HepG2 (cell line): ENCODE results near the gene PTPRD. TPM values are rescaled to one million over a fixed set of nuclear protein-coding genes. Genes with fewer than 3 reads are reported as not detected.

Source experiments
- ATAC-seq: fragments of 200-7000 bp; cut with Tn5 transposase; 3 replicates; pipeline ENCODE4 v1.9.1; 2020; ENCODE audit warnings: mild to moderate bottlenecking, moderate library complexity
- BruUV-seq: library from RNA; stranded (reverse); fragments of 400-500 nt; replicated peaks from 2 replicates; lab custom pipeline; 2021; lab: Mats Ljungman, UMichigan
- CTCF ChIA-PET: fragments of 300-600 bp; formaldehyde crosslinking; extraction: SDS; loops from one replicate; lab custom pipeline; 2021; ENCODE audit warnings: low total read pairs, inconsistent platforms, low intra/inter-chr PET ratio; lab: Yijun Ruan, JAX
- POLR2A ChIA-PET: fragments of 350-600 bp; sonication (Branson Sonifier 250); formaldehyde crosslinking; loops from one replicate; lab custom pipeline; 2020; ENCODE audit warnings: antibody characterized with exemption, inconsistent platforms; lab: Yijun Ruan, JAX
- DNase-seq: peaks from one replicate; pipeline ENCODE4 v3.0.0-alpha.2; 2015; ENCODE audit warnings: low spot score
- FAIRE-seq: peaks from 3 replicates; lab custom pipeline; 2011; peaks lifted over from hg19 to GRCh38; lab: Jason Lieb, UNC
- H2AFZ ChIP-seq: one replicate; pipeline ENCODE4 v1.6.1; 2011; ENCODE audit warnings: low read length, inconsistent platforms
- H3K27ac ChIP-seq: fragments of 300-600 bp; 3 replicates; pipeline ENCODE4 v1.8.0; 2011; ENCODE audit warnings: mixed run types, mild to moderate bottlenecking, mixed read lengths, low read length, inconsistent platforms; ENCODE audit not compliant: insufficient read depth; ENCODE audit errors: extremely low read length
- H3K27me3 ChIP-seq, 2 experiments: fragments of 200-600 bp in 1 of 2; 2 replicates in 1 of 2; 3 replicates in 1 of 2; pipeline versions ENCODE4 v1.6.0 to v1.8.0; 2011; ENCODE audit warnings: low read length in 2 of 2, mild to moderate bottlenecking in 2 of 2, moderate library complexity in 2 of 2, inconsistent platforms in 1 of 2; ENCODE audit not compliant: insufficient read depth in 2 of 2, control insufficient read depth in 1 of 2
- H3K36me3 ChIP-seq, 2 experiments: fragments of 200-600 bp in 1 of 2; replicated peaks in 1 of 2; 2 replicates in 1 of 2; 3 replicates in 1 of 2; pipeline versions ENCODE4 v1.5.1 to v1.8.0; 2011; ENCODE audit warnings: low read length in 2 of 2, inconsistent platforms in 1 of 2; ENCODE audit not compliant: insufficient read depth in 2 of 2, control insufficient read depth in 1 of 2
- H3K4me1 ChIP-seq: 2 replicates; pipeline ENCODE4 v1.5.1; 2012; ENCODE audit warnings: low read length, inconsistent platforms; ENCODE audit not compliant: insufficient read depth
- H3K4me2 ChIP-seq: 2 replicates; pipeline ENCODE4 v1.6.0; 2011; ENCODE audit warnings: low read depth, low read length, inconsistent platforms
- H3K4me3 ChIP-seq, 3 experiments: fragments of 200-600 bp in 1 of 3; sonication (generic), shearing (Covaris generic) in 1 of 3; replicated peaks in 1 of 3; 2 replicates each; pipeline ENCODE4 v1.5.1; 2011 to 2016; ENCODE audit warnings: low read length in 3 of 3, inconsistent platforms in 2 of 3, low read depth in 2 of 3, mild to moderate bottlenecking in 2 of 3, control low read depth in 1 of 3, mixed read lengths in 1 of 3; ENCODE audit not compliant: insufficient read depth in 1 of 3
- H3K79me2 ChIP-seq: one replicate; pipeline ENCODE4 v1.6.1; 2011; ENCODE audit warnings: low read length, inconsistent platforms; ENCODE audit not compliant: insufficient read depth
- H3K9ac ChIP-seq: 2 replicates; pipeline ENCODE4 v1.6.0; 2011; ENCODE audit warnings: mild to moderate bottlenecking, low read depth, low read length, inconsistent platforms; ENCODE audit not compliant: insufficient read depth
- H3K9me3 ChIP-seq: 2 replicates; pipeline ENCODE4 v1.5.1; 2012; ENCODE audit warnings: mild to moderate bottlenecking, low read length
- H4K20me1 ChIP-seq: 2 replicates; pipeline ENCODE4 v1.6.0; 2011; ENCODE audit warnings: inconsistent platforms, mild to moderate bottlenecking, low read length, moderate library complexity; ENCODE audit not compliant: insufficient read depth
- ATF1 ChIP-seq: IDR thresholded peaks from 2 replicates; pipeline ENCODE4 v1.6.1; 2016; ENCODE audit warnings: mild to moderate bottlenecking, control low read depth
- ELF4 ChIP-seq: sonication (generic); formaldehyde crosslinking; IDR thresholded peaks from 2 replicates; pipeline ENCODE4 v1.5.0; 2020; ENCODE audit warnings: missing genetic modification reagents, mild to moderate bottlenecking, moderate library complexity, borderline replicate concordance
- GPN1 ChIP-seq: sonication (generic); formaldehyde crosslinking; IDR thresholded peaks from 2 replicates; pipeline ENCODE4 v1.5.1; 2020; ENCODE audit warnings: missing genetic modification reagents, borderline replicate concordance
- RAD51 ChIP-seq: fragments of 450-650 bp; IDR thresholded peaks from 2 replicates; pipeline ENCODE4 v1.6.1; 2016; ENCODE audit warnings: borderline replicate concordance
- TP53 ChIP-seq: sonication (generic); formaldehyde crosslinking; conservative IDR thresholded peaks from 2 replicates; pipeline ENCODE4 v1.4.0; 2020; ENCODE audit warnings: missing genetic modification reagents
- ZNF24 ChIP-seq: fragments of 450-650 bp; IDR thresholded peaks from 2 replicates; pipeline ENCODE4 v1.6.1; 2017; ENCODE audit warnings: antibody characterized with exemption, mild to moderate bottlenecking
- ZNF530 ChIP-seq: sonication (generic); formaldehyde crosslinking; IDR thresholded peaks from 2 replicates; pipeline ENCODE4 v1.5.0; 2020; ENCODE audit warnings: low read depth, mild to moderate bottlenecking, missing genetic modification reagents
- ZNF557 ChIP-seq: sonication (generic); formaldehyde crosslinking; IDR thresholded peaks from 2 replicates; pipeline ENCODE4 v1.4.0; 2020; ENCODE audit warnings: missing genetic modification reagents
- ZNF674 ChIP-seq: sonication (generic); formaldehyde crosslinking; IDR thresholded peaks from 2 replicates; pipeline ENCODE4 v1.5.0; 2020; ENCODE audit warnings: low read depth, mild to moderate bottlenecking, missing genetic modification reagents
- ZNF761 ChIP-seq: sonication (generic); formaldehyde crosslinking; conservative IDR thresholded peaks from 2 replicates; pipeline ENCODE4 v1.4.0; 2020; ENCODE audit warnings: mild to moderate bottlenecking, missing genetic modification reagents
- ZNF792 ChIP-seq: IDR thresholded peaks from 2 replicates; pipeline ENCODE4 v1.6.1; 2016
- WGBS: methylation state at CpG from one replicate; pipeline ENCODE4 v1.1.6; 2017; ENCODE audit warnings: low lambda C conversion rate; 5-methylcytosine and 5-hydroxymethylcytosine counted together
- in situ Hi-C: cut with HindIII; loops from 2 replicates; pipeline ENCODE4 v1.10.0; 2017; ENCODE audit warnings: low pct_unique_long_range_greater_than_20kb; ENCODE audit not compliant: extremely low pct_ligation_motif_present
- intact Hi-C: fragments of 100-400 bp; cut with micrococcal nuclease; formaldehyde crosslinking; loops from one replicate; pipeline ENCODE4 v1.10.0; 2022; ENCODE audit not compliant: unreplicated experiment
- polyA plus RNA-seq, 8 experiments: library from polyadenylated mRNA; depleted of rRNA in 3 of 8; stranded (reverse) in 7 of 8; unstranded in 1 of 8; fragments of >200 nt; fragmentation: Illumina TruSeq in 4 of 8; extraction: Trizol in 4 of 8; gene quantifications; 2 replicates each; pipeline versions ENCODE4 v1.2.1 to v1.2.3, GENCODE V29; 2011 to 2016; ENCODE audit warnings: low read depth in 4 of 8, missing spikeins in 1 of 8, mixed read lengths in 1 of 8; ENCODE audit not compliant: insufficient read depth in 1 of 8
- total RNA-seq, 5 experiments: library from RNA; depleted of rRNA; stranded (reverse); fragments of >200 nt; fragmentation: Illumina TruSeq; extraction: Trizol; gene quantifications; 2 replicates each; pipeline ENCODE4 v1.2.3, GENCODE V29; 2016; ENCODE audit warnings: low read depth in 1 of 5
- TF ChIP-seq, protein P1 (sequence below): sonication (generic); formaldehyde crosslinking; conservative IDR thresholded peaks from 2 replicates; pipeline ENCODE4 v1.8.1; 2023; ENCODE audit warnings: missing genetic modification reagents

Gene PTPRD
- total and polyA plus RNA-seq, 2 of the 13 experiments (the other 11 are each of a cell fraction or from before 2014, with no cell fraction given): 0.05 TPM; not detected in 1

- TF ChIP-seq ELF4 (CRISPR knock-in tag) (no peak), RAD51 (no peak), ATF1 (CRISPR knock-in tag) (no peak), ZNF761 (CRISPR knock-in tag) (no peak), TP53 (CRISPR knock-in tag) (no peak)
Measured at GRCh38 chr9:8869812-8870211, 1743.0 kb downstream of the PTPRD start (continued).

- H4K20me1 ChIP-seq: no peaks in the 10 kb centered on the region
- no peak overlapping the region for H2AFZ ChIP-seq
- no peak overlapping the region for H3K4me3 ChIP-seq
- ChIA-PET CTCF (no interaction called here), POLR2A (no interaction called here)
- ATAC-seq (no peak), FAIRE-seq (no peak), DNase-seq (peak; percentile 12)
- in situ Hi-C loops: no loop called here
- no peaks in the 10 kb centered on the region for H3K4me1 ChIP-seq
- no peaks in the 10 kb centered on the region for H3K9me3 ChIP-seq
- H3K9ac ChIP-seq: no peak overlapping the region
- H3K27ac ChIP-seq: no peak overlapping the region
- no peaks in the 10 kb centered on the region for H3K27me3 ChIP-seq
- no peak for TF ChIP-seq ZNF24
- TF ChIP-seq, protein P1, sequence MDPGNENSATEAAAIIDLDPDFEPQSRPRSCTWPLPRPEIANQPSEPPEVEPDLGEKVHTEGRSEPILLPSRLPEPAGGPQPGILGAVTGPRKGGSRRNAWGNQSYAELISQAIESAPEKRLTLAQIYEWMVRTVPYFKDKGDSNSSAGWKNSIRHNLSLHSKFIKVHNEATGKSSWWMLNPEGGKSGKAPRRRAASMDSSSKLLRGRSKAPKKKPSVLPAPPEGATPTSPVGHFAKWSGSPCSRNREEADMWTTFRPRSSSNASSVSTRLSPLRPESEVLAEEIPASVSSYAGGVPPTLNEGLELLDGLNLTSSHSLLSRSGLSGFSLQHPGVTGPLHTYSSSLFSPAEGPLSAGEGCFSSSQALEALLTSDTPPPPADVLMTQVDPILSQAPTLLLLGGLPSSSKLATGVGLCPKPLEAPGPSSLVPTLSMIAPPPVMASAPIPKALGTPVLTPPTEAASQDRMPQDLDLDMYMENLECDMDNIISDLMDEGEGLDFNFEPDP (CRISPR knock-in tag): no peak
- no peak for TF ChIP-seq ZNF792 (CRISPR knock-in tag)
- TF ChIP-seq ZNF674 (CRISPR knock-in tag): no peak
- no peak for TF ChIP-seq ZNF530
- TF ChIP-seq GPN1: no peak
- TF ChIP-seq ZNF557 (CRISPR knock-in tag): no peak
- no peaks in the 10 kb centered on the region for H3K79me2 ChIP-seq
- 9% methylated on average over 1 of the region's 1 CpG for WGBS
- intact Hi-C loops: no loop called here
- BruUV-seq: no TSS peak
- H3K36me3 ChIP-seq: no peaks in the 10 kb centered on the region
- no peak overlapping the region for H3K4me2 ChIP-seq
Measured at GRCh38 chr9:8868632-8869031, 1744.2 kb downstream of the PTPRD start.
